Right lobe of liver (tissue), 4 donors: ENCODE measurements around the gene DNASE2B.

Experiments used
- POLR2A ChIP-seq: fragments of 450-650 bp; IDR thresholded peaks from one replicate; pipeline ENCODE4 v1.6.1; 2017; ENCODE audit warnings: antibody characterized with exemption, mild to moderate bottlenecking
- TF ChIP-seq, protein P1 (sequence below), 4 donors: fragments of 200-600 bp in 3 of 4; fragments of 450-650 bp in 1 of 4; IDR thresholded peaks; one replicate each; pipeline versions ENCODE4 v1.5.1 to v1.8.0; 2016 to 2022; ENCODE audit warnings: antibody characterized with exemption in 4 of 4, mild to moderate bottlenecking in 2 of 4
- donor health status: DM: no; HTN: no; CAD: no.
- donor health status: DM: no; HTN: no; CAD: no.
- donor health status: DM: no; HTN: yes; CAD: no.

DNA sequence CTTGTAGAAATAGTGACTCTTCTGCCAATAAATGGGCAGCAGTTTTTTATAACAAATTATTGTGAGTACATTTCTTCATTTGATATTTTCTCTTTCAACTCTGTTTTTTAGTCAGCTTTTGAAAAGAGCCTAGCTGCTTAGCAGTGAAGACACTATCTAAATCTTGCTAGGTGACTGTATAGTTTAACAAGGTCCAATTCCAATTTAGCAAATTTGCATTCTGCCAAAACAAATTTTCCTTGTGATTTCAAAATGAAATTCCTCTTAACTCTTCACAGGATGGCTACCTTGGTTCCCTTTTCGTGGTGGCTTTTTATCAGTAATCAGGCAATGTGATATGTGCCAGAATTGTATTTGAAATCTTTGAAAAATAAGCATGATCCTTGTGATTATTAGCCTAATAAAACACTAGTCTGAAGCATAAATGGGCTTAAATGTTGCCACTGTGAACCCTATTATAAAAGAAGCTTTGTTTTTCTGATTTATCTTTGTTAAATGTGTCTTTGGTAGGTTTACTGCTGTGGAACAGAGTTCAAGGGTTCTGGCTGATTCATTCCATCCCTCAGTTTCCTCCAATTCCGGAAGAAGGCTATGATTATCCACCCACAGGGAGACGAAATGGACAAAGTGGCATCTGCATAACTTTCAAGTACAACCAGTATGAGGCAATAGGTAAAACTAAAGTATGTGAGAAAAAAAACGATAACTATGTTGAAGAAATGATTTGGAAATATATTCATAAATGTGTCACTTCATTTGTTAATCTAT, 12.2 kb downstream of the DNASE2B start:
- TF ChIP-seq, protein P1, sequence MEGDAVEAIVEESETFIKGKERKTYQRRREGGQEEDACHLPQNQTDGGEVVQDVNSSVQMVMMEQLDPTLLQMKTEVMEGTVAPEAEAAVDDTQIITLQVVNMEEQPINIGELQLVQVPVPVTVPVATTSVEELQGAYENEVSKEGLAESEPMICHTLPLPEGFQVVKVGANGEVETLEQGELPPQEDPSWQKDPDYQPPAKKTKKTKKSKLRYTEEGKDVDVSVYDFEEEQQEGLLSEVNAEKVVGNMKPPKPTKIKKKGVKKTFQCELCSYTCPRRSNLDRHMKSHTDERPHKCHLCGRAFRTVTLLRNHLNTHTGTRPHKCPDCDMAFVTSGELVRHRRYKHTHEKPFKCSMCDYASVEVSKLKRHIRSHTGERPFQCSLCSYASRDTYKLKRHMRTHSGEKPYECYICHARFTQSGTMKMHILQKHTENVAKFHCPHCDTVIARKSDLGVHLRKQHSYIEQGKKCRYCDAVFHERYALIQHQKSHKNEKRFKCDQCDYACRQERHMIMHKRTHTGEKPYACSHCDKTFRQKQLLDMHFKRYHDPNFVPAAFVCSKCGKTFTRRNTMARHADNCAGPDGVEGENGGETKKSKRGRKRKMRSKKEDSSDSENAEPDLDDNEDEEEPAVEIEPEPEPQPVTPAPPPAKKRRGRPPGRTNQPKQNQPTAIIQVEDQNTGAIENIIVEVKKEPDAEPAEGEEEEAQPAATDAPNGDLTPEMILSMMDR (IDR thresholded peaks at IDR 0.05) = no peak
- TF ChIP-seq POLR2A = no peak
